Astrocyte (in vitro differentiated cells and primary cell): ENCODE measurements around the gene SCPEP1. TPM values are rescaled to one million over a fixed set of nuclear protein-coding genes. Genes with fewer than 3 reads are reported as not detected.
"Not testable (repeated sequence)": the region's sequence is repeated elsewhere in the genome, so short reads cannot be mapped to it uniquely, and the experiment has no call there.

Experiments used
- DNase-seq: peaks from one replicate; pipeline ENCODE4 v3.0.0-alpha.2; 2010; ENCODE audit warnings: low read depth
- FAIRE-seq: peaks from 2 replicates; lab custom pipeline; 2011; peaks lifted over from hg19 to GRCh38; lab: Jason Lieb, UNC
- H2AFZ ChIP-seq: 2 replicates; pipeline ENCODE4 v1.6.0; 2012; ENCODE audit warnings: low read depth, low read length, inconsistent platforms
- H3K27ac ChIP-seq: 2 replicates; pipeline ENCODE4 v1.5.1; 2011; ENCODE audit warnings: low read depth, low read length, inconsistent platforms
- H3K27me3 ChIP-seq: 2 replicates; pipeline ENCODE4 v1.6.0; 2011; ENCODE audit warnings: low read length, inconsistent platforms; ENCODE audit not compliant: insufficient read depth
- H3K36me3 ChIP-seq: 2 replicates; pipeline ENCODE4 v1.5.1; 2011; ENCODE audit warnings: low read length, inconsistent platforms; ENCODE audit not compliant: insufficient read depth
- H3K4me1 ChIP-seq: 2 replicates; pipeline ENCODE4 v1.5.1; 2011; ENCODE audit warnings: low read length, inconsistent platforms; ENCODE audit not compliant: insufficient read depth
- H3K4me2 ChIP-seq: 2 replicates; pipeline ENCODE4 v1.6.0; 2012; ENCODE audit warnings: low read length, inconsistent platforms
- H3K4me3 ChIP-seq: 2 replicates; pipeline ENCODE4 v1.5.1; 2011; ENCODE audit warnings: low read depth, mild to moderate bottlenecking, low read length, inconsistent platforms; ENCODE audit not compliant: insufficient read depth
- H3K79me2 ChIP-seq: 2 replicates; pipeline ENCODE4 v1.6.0; 2012; ENCODE audit warnings: mild to moderate bottlenecking, low read length, inconsistent platforms; ENCODE audit not compliant: insufficient read depth
- H3K9ac ChIP-seq: 2 replicates; pipeline ENCODE4 v1.6.0; 2012; ENCODE audit warnings: mild to moderate bottlenecking, low read length, inconsistent platforms
- H3K9me3 ChIP-seq: 2 replicates; pipeline ENCODE4 v1.5.1; 2012; ENCODE audit warnings: low read depth, mild to moderate bottlenecking, low read length, inconsistent platforms; ENCODE audit not compliant: insufficient read depth
- H4K20me1 ChIP-seq: 2 replicates; pipeline ENCODE4 v1.6.0; 2012; ENCODE audit warnings: low read length, inconsistent platforms; ENCODE audit not compliant: insufficient read depth
- H3K27ac Mint-ChIP-seq: one replicate; pipeline ENCODE4 v1.8.0; 2021; ENCODE audit warnings: mild to moderate bottlenecking, mixed read lengths; ENCODE audit not compliant: unreplicated experiment
- H3K27me3 Mint-ChIP-seq: one replicate; pipeline ENCODE4 v1.8.0; 2021; ENCODE audit warnings: low read depth, mixed read lengths; ENCODE audit not compliant: unreplicated experiment
- H3K36me3 Mint-ChIP-seq: one replicate; pipeline ENCODE4 v1.8.0; 2021; ENCODE audit warnings: low read depth, mixed read lengths; ENCODE audit not compliant: unreplicated experiment
- H3K4me1 Mint-ChIP-seq: one replicate; pipeline ENCODE4 v1.8.0; 2021; ENCODE audit warnings: low read depth, mixed read lengths; ENCODE audit not compliant: unreplicated experiment
- H3K4me3 Mint-ChIP-seq: one replicate; pipeline ENCODE4 v1.8.0; 2021; ENCODE audit warnings: mild to moderate bottlenecking, moderate library complexity, mixed read lengths; ENCODE audit not compliant: unreplicated experiment
- H3K9me3 Mint-ChIP-seq: one replicate; pipeline ENCODE4 v1.8.0; 2021; ENCODE audit warnings: mild to moderate bottlenecking, mixed read lengths; ENCODE audit not compliant: unreplicated experiment
- CTCF ChIP-seq: IDR thresholded peaks from 2 replicates; pipeline ENCODE4 v1.5.1; 2011; ENCODE audit warnings: low read depth, mild to moderate bottlenecking, inconsistent platforms, low read length, moderate library complexity; ENCODE audit not compliant: insufficient read depth
- EZH2 ChIP-seq: IDR thresholded peaks from 2 replicates; pipeline ENCODE4 v1.6.1; 2012; ENCODE audit warnings: mild to moderate bottlenecking, low read length, inconsistent platforms; ENCODE audit not compliant: insufficient read depth
- total RNA-seq: library from RNA; stranded (reverse); gene quantifications from 2 replicates; pipeline ENCODE4 v1.2.1, GENCODE V29; 2021

Gene SCPEP1
- total RNA-seq, 1 donor from 2014 or later = 27.1 TPM

- H3K4me3 Mint-ChIP-seq = no peak overlapping the region
- no peaks in the 10 kb centered on the region for H3K9me3 Mint-ChIP-seq
- Histone ChIP-seq H2AFZ (no peak overlapping the region), H3K79me2 (peaks cover 65% of the 10 kb centered on the region), H3K27ac (no peak overlapping the region), H3K36me3 (no peaks in the 10 kb centered on the region), H3K4me3 (no peak overlapping the region), H4K20me1 (peaks cover 40% of the 10 kb centered on the region), H3K9me3 (no peaks in the 10 kb centered on the region), H3K9ac (no peak overlapping the region), H3K4me2 (no peak overlapping the region), H3K4me1 (no peaks in the 10 kb centered on the region), H3K27me3 (no peaks in the 10 kb centered on the region)
- TF ChIP-seq CTCF = no peak
- no peak for TF ChIP-seq EZH2
- DNase-seq = no peak
- peaks cover 11% of the 10 kb centered on the region for H3K4me1 Mint-ChIP-seq
- no peak for FAIRE-seq
- no peak overlapping the region for H3K27ac Mint-ChIP-seq
- no peaks in the 10 kb centered on the region for H3K36me3 Mint-ChIP-seq
- H3K27me3 Mint-ChIP-seq = no peaks in the 10 kb centered on the region
These were observed 20.9 kb upstream of the SCPEP1 start for GRCh38 chr17:56956992-56957391.

GRCh38 chr17:56960596-56961538 lies 17.1 kb upstream of the SCPEP1 start, which contains the start of gene COIL:
Gene COIL, minus strand, starts transcription at chr17:56961050. Its CDS starts 31 bp downstream, at chr17:56961019.
- Mint-ChIP-seq H3K36me3 (no peaks in the 10 kb centered on the region), H3K4me3 (peak within 1 kb of the TSS; percentile 88), H3K4me1 (peaks cover 7% of the 10 kb centered on the region), H3K9me3 (no peaks in the 10 kb centered on the region), H3K27ac (peak within 1 kb of the TSS; percentile 87), H3K27me3 (peaks cover 4% of the 10 kb centered on the region)
- no peak for FAIRE-seq
- no peaks in the 10 kb centered on the region for H3K9me3 ChIP-seq
- peaks cover 25% of the 10 kb centered on the region for H4K20me1 ChIP-seq
- peak within 1 kb of the TSS; percentile 87 for H3K4me2 ChIP-seq
- H3K36me3 ChIP-seq = no peaks in the 10 kb centered on the region
- peak within 1 kb of the TSS; percentile 100 for H3K9ac ChIP-seq
- no peaks in the 10 kb centered on the region for H3K4me1 ChIP-seq
- peak within 1 kb of the TSS; percentile 99 for H2AFZ ChIP-seq
- H3K27ac ChIP-seq = peak within 1 kb of the TSS; percentile 94
- H3K27me3 ChIP-seq = no peaks in the 10 kb centered on the region
- peak; percentile 80 for DNase-seq
- peaks cover 42% of the 10 kb centered on the region for H3K79me2 ChIP-seq
- no peak for TF ChIP-seq EZH2
- TF ChIP-seq CTCF = peak; percentile 98
- H3K4me3 ChIP-seq = peak within 1 kb of the TSS; percentile 98

GRCh38 chr17:56965241-56965640 lies 12.7 kb upstream of the SCPEP1 start:
- H3K9me3 Mint-ChIP-seq, H3K79me2 ChIP-seq, H3K36me3 ChIP-seq, H3K4me3 ChIP-seq, DNase-seq, H3K27ac Mint-ChIP-seq, H3K9me3 ChIP-seq, H2AFZ ChIP-seq, H3K4me1 Mint-ChIP-seq, H4K20me1 ChIP-seq, H3K4me1 ChIP-seq, H3K27me3 Mint-ChIP-seq, H3K27ac ChIP-seq, FAIRE-seq, H3K4me3 Mint-ChIP-seq, H3K27me3 ChIP-seq, H3K36me3 Mint-ChIP-seq, H3K4me2 ChIP-seq, H3K9ac ChIP-seq: not testable (repeated sequence)

- H3K36me3 ChIP-seq, DNase-seq, H3K4me3 ChIP-seq, H4K20me1 ChIP-seq, H2AFZ ChIP-seq, H3K4me2 ChIP-seq, H3K9me3 ChIP-seq, FAIRE-seq, H3K27ac ChIP-seq, H3K27me3 ChIP-seq, H3K9ac ChIP-seq, H3K4me1 ChIP-seq, H3K4me1 Mint-ChIP-seq, H3K36me3 Mint-ChIP-seq, H3K27ac Mint-ChIP-seq, H3K9me3 Mint-ChIP-seq, H3K79me2 ChIP-seq, H3K27me3 Mint-ChIP-seq, H3K4me3 Mint-ChIP-seq: not testable (repeated sequence)
These were observed 12.2 kb upstream of the SCPEP1 start for GRCh38 chr17:56965681-56966080.
